Measurements from ENCODE around the gene NUPR2. TPM values are rescaled to one million over a fixed set of nuclear protein-coding genes. Genes with fewer than 3 reads are reported as not detected.
"Not testable (repeated sequence)": the region's sequence is repeated elsewhere in the genome, so short reads cannot be mapped to it uniquely, and the experiment has no call there.

NUPR2 gene
- total and polyA plus RNA-seq, 2 experiments from 2014 or later, result not detected

DNA sequence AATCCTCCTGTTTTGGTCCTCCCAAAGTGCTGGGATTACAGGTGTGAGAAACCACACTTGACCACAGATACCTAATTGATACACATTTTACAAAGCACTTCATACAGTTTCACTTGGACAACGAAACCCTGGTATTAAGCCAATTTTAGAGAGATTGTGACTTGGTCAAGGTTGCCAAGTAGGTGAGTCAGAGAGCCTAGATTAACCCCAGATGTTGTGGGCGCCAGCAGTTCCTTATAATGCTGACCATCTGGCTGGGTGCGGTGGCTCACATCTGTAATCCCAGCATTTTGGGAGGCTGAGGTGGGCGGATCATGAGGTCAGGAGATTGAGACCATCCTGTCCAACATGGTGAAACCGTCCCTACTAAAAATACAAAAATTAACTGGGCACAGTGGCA lies 18.5 kb downstream of the NUPR2 start (continued):
- no peak for TF ChIP-seq EZH2phosphoT487 (IDR thresholded peaks at IDR 0.05; ENCODE audit: unreplicated experiment)
- no peak for TF ChIP-seq EZH2 (IDR thresholded peaks at IDR 0.05; ENCODE audit: low read depth, unreplicated experiment)
- no peak for TF ChIP-seq ZNF114 (CRISPR knock-in tag; IDR thresholded peaks at IDR 0.05)
- TF ChIP-seq ZNF331 (CRISPR knock-in tag; IDR thresholded peaks at IDR 0.05; ENCODE audit: low read depth), result no peak
- no peak for TF ChIP-seq JUNB (IDR thresholded peaks at IDR 0.05; ENCODE audit: unreplicated experiment)

DNA sequence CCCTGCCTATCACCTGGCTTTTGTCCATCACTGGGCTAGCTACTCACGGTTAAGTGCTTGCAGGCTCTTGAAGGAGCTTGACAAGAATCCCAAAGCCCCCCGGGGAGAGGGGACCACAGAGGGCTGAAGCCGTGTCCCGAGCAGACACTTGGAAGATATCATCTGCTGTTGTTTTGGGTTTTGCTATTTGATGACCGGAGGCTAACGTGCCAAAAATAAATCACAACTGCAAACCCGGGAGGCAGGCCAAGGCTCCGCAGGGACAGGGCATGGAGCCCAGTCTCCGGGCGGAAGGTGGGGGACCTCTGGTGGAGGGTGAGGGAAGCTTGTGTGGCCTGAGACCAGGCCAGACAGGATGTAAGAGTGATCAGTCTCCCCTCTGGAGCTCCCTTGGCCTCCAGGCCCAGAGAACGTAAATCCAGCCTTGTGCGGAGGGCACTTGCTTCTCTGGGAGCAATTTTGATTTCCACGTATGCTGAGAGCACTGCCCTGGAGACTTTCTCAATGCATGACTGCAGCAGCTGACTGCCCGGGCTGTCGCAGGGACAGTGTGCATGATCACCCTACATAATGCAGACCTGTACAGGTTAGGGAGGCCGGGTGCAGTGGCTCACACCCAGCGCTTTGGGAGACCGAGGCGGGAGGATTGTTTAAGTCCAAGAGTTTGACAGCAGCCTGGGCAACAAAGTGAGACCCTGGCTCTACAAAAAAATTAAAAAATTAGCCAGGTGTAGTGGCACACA lies 23.3 kb downstream of the NUPR2 start, which contains the start of gene PHKG1:
PHKG1 (minus strand) TSS at position 164 of the 743 bp plus-strand sequence. CDS start 4,011 bp downstream, outside the sequence.
- ATAC-seq, result peak; percentile 58
- Mint-ChIP-seq H3K4me3 (no peak within 1 kb of the TSS), H3K9me3 (peaks cover 66% of the 10 kb centered on the region), H3K4me1 (no peaks in the 10 kb centered on the region), H3K27me3 (ENCODE audit: insufficient read depth, low read depth, poor library complexity) (peaks cover 1% of the 10 kb centered on the region), H3K27ac (no peak within 1 kb of the TSS), H3K36me3 (ENCODE audit: low read depth) (peaks cover 12% of the 10 kb centered on the region; the same call in 2 of the 3 replicates)
- no peak within 1 kb of the TSS for H3K4me3 ChIP-seq
- no peaks in the 10 kb centered on the region for H3K36me3 ChIP-seq (ENCODE audit: insufficient read depth)
- H3K27ac ChIP-seq (ENCODE audit: low read depth), result no peak within 1 kb of the TSS
- DNase-seq (ENCODE audit: low spot score), result peak; percentile 40
- no peaks in the 10 kb centered on the region for H4K20me1 ChIP-seq (replicated peaks; ENCODE audit: insufficient read depth)
- no peaks in the 10 kb centered on the region for H3K27me3 ChIP-seq (ENCODE audit: insufficient read depth)
- no peaks in the 10 kb centered on the region for H3K4me1 ChIP-seq (ENCODE audit: insufficient read depth)
- no peaks in the 10 kb centered on the region for H3F3A ChIP-seq (replicated peaks; ENCODE audit: low read depth)
- H3K4me2 ChIP-seq, result no peak within 1 kb of the TSS
- H3K9me2 ChIP-seq (ENCODE audit: insufficient read depth), result no peaks in the 10 kb centered on the region
- H2AFZ ChIP-seq, result no peak within 1 kb of the TSS
- no peaks in the 10 kb centered on the region for H3K79me2 ChIP-seq (replicated peaks; ENCODE audit: insufficient read depth)
- TF ChIP-seq, protein P1, sequence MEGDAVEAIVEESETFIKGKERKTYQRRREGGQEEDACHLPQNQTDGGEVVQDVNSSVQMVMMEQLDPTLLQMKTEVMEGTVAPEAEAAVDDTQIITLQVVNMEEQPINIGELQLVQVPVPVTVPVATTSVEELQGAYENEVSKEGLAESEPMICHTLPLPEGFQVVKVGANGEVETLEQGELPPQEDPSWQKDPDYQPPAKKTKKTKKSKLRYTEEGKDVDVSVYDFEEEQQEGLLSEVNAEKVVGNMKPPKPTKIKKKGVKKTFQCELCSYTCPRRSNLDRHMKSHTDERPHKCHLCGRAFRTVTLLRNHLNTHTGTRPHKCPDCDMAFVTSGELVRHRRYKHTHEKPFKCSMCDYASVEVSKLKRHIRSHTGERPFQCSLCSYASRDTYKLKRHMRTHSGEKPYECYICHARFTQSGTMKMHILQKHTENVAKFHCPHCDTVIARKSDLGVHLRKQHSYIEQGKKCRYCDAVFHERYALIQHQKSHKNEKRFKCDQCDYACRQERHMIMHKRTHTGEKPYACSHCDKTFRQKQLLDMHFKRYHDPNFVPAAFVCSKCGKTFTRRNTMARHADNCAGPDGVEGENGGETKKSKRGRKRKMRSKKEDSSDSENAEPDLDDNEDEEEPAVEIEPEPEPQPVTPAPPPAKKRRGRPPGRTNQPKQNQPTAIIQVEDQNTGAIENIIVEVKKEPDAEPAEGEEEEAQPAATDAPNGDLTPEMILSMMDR (conservative IDR thresholded peaks at IDR 0.05; ENCODE audit: low read depth in 2 of 2), result peak; percentile 37 to 52
- TF ChIP-seq, protein P2, sequence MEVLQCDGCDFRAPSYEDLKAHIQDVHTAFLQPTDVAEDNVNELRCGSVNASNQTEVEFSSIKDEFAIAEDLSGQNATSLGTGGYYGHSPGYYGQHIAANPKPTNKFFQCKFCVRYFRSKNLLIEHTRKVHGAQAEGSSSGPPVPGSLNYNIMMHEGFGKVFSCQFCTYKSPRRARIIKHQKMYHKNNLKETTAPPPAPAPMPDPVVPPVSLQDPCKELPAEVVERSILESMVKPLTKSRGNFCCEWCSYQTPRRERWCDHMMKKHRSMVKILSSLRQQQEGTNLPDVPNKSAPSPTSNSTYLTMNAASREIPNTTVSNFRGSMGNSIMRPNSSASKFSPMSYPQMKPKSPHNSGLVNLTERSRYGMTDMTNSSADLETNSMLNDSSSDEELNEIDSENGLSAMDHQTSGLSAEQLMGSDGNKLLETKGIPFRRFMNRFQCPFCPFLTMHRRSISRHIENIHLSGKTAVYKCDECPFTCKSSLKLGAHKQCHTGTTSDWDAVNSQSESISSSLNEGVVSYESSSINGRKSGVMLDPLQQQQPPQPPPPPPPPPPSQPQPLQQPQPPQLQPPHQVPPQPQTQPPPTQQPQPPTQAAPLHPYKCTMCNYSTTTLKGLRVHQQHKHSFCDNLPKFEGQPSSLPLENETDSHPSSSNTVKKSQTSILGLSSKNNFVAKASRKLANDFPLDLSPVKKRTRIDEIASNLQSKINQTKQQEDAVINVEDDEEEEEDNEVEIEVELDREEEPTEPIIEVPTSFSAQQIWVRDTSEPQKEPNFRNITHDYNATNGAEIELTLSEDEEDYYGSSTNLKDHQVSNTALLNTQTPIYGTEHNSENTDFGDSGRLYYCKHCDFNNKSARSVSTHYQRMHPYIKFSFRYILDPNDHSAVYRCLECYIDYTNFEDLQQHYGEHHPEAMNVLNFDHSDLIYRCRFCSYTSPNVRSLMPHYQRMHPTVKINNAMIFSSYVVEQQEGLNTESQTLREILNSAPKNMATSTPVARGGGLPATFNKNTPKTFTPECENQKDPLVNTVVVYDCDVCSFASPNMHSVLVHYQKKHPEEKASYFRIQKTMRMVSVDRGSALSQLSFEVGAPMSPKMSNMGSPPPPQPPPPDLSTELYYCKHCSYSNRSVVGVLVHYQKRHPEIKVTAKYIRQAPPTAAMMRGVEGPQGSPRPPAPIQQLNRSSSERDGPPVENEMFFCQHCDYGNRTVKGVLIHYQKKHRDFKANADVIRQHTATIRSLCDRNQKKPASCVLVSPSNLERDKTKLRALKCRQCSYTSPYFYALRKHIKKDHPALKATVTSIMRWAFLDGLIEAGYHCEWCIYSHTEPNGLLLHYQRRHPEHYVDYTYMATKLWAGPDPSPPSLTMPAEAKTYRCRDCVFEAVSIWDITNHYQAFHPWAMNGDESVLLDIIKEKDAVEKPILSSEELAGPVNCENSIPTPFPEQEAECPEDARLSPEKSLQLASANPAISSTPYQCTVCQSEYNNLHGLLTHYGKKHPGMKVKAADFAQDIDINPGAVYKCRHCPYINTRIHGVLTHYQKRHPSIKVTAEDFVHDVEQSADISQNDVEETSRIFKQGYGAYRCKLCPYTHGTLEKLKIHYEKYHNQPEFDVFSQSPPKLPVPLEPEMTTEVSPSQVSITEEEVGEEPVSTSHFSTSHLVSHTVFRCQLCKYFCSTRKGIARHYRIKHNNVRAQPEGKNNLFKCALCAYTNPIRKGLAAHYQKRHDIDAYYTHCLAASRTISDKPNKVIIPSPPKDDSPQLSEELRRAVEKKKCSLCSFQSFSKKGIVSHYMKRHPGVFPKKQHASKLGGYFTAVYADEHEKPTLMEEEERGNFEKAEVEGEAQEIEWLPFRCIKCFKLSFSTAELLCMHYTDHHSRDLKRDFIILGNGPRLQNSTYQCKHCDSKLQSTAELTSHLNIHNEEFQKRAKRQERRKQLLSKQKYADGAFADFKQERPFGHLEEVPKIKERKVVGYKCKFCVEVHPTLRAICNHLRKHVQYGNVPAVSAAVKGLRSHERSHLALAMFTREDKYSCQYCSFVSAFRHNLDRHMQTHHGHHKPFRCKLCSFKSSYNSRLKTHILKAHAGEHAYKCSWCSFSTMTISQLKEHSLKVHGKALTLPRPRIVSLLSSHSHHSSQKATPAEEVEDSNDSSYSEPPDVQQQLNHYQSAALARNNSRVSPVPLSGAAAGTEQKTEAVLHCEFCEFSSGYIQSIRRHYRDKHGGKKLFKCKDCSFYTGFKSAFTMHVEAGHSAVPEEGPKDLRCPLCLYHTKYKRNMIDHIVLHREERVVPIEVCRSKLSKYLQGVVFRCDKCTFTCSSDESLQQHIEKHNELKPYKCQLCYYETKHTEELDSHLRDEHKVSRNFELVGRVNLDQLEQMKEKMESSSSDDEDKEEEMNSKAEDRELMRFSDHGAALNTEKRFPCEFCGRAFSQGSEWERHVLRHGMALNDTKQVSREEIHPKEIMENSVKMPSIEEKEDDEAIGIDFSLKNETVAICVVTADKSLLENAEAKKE (CRISPR knock-in tag; IDR thresholded peaks at IDR 0.05), result no peak

- H2AFZ ChIP-seq; H3K4me3 ChIP-seq; H3K27ac Mint-ChIP-seq; H3K27ac ChIP-seq (ENCODE audit: low read depth); H4K20me1 ChIP-seq (replicated peaks; ENCODE audit: insufficient read depth); H3K4me3 Mint-ChIP-seq; H3K36me3 ChIP-seq (ENCODE audit: insufficient read depth); ATAC-seq; H3K27me3 ChIP-seq (ENCODE audit: insufficient read depth); H3F3A ChIP-seq (replicated peaks; ENCODE audit: low read depth); H3K9me2 ChIP-seq (ENCODE audit: insufficient read depth); H3K4me2 ChIP-seq; H3K79me2 ChIP-seq (replicated peaks; ENCODE audit: insufficient read depth); H3K27me3 Mint-ChIP-seq (ENCODE audit: insufficient read depth, low read depth, poor library complexity); H3K4me1 Mint-ChIP-seq; H3K4me1 ChIP-seq (ENCODE audit: insufficient read depth); DNase-seq (ENCODE audit: low spot score): not testable (repeated sequence)
- peaks cover 60% of the 10 kb centered on the region for H3K9me3 Mint-ChIP-seq
- H3K36me3 Mint-ChIP-seq (ENCODE audit: low read depth), result peaks cover 14% of the 10 kb centered on the region; the same call in 2 of the 3 replicates
Measured at GRCh38 chr7:56092388-56092787, 23.8 kb downstream of the NUPR2 start.

Measured in GM23338 (cell line).